Brain microvascular endothelial cell (primary cell): Measurements from ENCODE around the gene ETFB.

Experiments
- DNase-seq: peaks from one replicate; pipeline ENCODE4 v3.0.0-alpha.2; 2020
- H3K27ac ChIP-seq: fragments of 250-450 bp; sonication (Bioruptor Pico); 2 replicates; pipeline ENCODE4 v1.5.1; 2020; ENCODE audit warnings: mild to moderate bottlenecking, moderate library complexity
- H3K27me3 ChIP-seq: fragments of 250-450 bp; sonication (Bioruptor Pico); replicated peaks from 2 replicates; pipeline ENCODE4 v1.5.1; 2020; ENCODE audit warnings: mild to moderate bottlenecking
- H3K36me3 ChIP-seq: fragments of 250-450 bp; sonication (Bioruptor Pico); replicated peaks from 2 replicates; pipeline ENCODE4 v1.5.1; 2020; ENCODE audit warnings: mild to moderate bottlenecking
- H3K4me3 ChIP-seq: 2 replicates; pipeline ENCODE4 v1.5.1; 2011; ENCODE audit warnings: low read depth, mild to moderate bottlenecking, control low read depth, low read length, moderate library complexity
- in situ Hi-C: cut with HindIII; loops from 2 replicates; pipeline ENCODE4 v1.10.0; 2017; ENCODE audit warnings: low sequenced_read_pairs, low pct_ligation_motif_present
- TF ChIP-seq, protein P1 (sequence below): IDR thresholded peaks from 2 replicates; pipeline ENCODE4 v1.5.1; 2011; ENCODE audit warnings: low read depth, mild to moderate bottlenecking, moderate library complexity, low read length, control low read depth, inconsistent platforms; ENCODE audit errors: missing control alignments

Gene ETFB

DNA sequence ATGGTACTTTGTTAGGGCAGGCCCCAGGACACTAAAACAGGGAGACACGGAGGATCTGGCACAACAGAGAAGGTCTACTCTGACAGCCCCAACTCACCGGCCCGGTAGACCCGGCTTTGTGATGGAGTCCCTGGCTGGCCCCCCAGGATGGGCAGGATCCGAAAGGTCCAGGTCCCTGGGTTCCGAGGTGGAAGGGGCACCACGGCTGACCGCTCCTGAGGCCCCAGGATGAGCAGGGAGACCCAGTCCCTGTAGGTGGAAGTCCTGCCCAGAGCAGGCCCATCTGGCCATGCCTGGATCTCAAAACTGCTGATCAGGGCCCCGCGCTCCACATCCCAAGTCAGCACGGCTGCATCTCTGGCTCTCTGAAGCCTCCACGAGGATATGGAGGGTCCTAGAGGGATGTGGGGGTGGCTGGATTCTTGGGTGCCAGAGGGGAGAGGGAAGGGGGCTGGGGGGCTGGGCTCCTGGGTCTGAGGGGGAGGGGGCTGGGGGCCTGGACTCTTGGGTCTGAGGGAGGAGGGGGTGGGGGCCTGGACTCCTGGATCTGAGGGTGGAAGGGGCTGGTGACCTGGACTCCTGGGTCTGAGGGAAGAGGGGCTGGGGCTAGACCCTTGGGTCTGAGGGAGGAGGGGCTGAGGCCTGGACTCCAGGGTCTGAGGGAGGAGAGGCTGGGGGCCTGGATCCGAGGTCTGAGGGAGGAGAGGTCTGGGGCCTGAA, 28.9 kb downstream of the ETFB start:
- in situ Hi-C loops = no loop called here
- Histone ChIP-seq H3K36me3 (no peaks in the 10 kb centered on the region), H3K27me3 (no peaks in the 10 kb centered on the region), H3K27ac (no peak overlapping the region), H3K4me3 (no peak overlapping the region)
- DNase-seq = no peak
- TF ChIP-seq, protein P1, sequence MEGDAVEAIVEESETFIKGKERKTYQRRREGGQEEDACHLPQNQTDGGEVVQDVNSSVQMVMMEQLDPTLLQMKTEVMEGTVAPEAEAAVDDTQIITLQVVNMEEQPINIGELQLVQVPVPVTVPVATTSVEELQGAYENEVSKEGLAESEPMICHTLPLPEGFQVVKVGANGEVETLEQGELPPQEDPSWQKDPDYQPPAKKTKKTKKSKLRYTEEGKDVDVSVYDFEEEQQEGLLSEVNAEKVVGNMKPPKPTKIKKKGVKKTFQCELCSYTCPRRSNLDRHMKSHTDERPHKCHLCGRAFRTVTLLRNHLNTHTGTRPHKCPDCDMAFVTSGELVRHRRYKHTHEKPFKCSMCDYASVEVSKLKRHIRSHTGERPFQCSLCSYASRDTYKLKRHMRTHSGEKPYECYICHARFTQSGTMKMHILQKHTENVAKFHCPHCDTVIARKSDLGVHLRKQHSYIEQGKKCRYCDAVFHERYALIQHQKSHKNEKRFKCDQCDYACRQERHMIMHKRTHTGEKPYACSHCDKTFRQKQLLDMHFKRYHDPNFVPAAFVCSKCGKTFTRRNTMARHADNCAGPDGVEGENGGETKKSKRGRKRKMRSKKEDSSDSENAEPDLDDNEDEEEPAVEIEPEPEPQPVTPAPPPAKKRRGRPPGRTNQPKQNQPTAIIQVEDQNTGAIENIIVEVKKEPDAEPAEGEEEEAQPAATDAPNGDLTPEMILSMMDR = no peak

DNA sequence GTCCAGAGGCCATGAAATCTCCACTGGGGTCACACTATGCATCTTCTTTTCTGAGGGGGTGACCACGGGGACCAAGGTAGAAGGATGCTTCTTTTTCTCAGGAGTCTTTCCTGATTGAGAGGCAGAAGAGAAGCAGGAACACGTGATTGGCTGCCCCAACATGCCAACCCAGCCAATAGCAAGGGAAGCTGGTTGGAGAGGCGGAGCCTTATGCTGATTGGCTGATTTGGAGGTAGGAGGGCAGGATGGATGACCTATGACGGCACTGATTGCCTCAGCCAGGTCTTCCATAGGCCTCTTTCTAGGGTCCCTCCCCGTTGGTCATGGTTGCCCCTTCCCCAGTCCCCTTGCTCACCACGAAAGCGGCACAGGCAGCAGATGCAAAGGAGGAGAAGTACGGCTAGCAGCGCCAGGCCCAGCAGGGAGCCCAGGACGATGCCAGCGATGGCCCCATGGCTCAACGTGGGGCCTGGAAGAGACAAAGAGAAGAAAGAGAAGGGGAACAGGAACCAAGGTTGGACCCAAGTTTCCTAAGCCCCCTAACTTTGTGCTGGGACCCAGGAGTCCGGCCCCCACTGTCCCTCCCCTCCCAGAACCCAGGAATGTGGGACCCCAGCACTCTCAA, 32.2 kb downstream of the ETFB start:
- H3K4me3 ChIP-seq = no peak overlapping the region

DNA sequence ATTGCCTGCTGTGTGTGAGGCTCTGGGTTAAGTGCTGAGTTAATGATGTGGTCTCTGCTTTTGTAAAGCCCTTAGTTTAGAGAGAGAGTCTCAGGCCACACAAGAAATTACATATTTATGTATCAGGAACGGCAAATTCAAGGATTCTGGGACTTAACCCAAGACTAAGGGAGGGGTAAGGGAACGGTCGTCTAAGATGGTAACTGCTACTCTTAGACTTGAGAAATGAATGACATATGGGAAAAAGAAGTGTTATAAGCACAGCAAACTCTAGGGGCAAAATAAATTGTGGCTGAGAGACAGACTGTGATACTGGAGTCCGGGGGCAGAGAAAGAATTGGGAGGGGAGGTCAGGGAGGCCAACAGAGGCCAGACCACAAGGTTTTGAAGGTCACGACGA, 34.5 kb downstream of the ETFB start:
- DNase-seq = no peak
- in situ Hi-C loops = no loop called here
- Histone ChIP-seq H3K27me3 (peaks cover 7% of the 10 kb centered on the region), H3K36me3 (no peaks in the 10 kb centered on the region), H3K4me3 (no peak overlapping the region), H3K27ac (no peak overlapping the region)
- TF ChIP-seq, protein P1 = no peak

More for the DNA sequence above, 32.2 kb downstream of the ETFB start:
- in situ Hi-C loops = no loop called here
- no peak for DNase-seq
- TF ChIP-seq, protein P1 = no peak
- no peak overlapping the region for H3K27ac ChIP-seq
- no peaks in the 10 kb centered on the region for H3K36me3 ChIP-seq
- H3K27me3 ChIP-seq = no peaks in the 10 kb centered on the region

DNA sequence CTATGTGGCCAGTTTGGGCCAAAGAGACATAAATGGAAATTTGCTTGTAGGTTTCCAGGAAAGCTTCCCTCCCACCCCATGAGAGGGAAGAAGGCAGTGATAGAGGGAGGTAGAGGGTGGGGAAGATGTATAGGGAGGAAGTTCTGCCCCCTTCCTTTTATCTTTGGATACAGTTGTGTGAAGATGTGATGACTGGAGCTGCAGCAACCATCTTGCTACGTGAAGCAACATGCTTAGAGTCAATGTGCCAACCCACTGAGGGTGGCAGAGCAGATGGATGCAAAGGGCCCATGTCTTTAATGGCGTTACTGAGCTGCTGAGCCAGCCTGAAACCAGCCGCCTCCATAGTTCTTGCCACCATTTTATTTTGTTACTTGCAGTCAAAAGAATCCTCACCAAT, 35.0 kb downstream of the ETFB start:
- no peak for DNase-seq
- Histone ChIP-seq H3K4me3 (no peak overlapping the region), H3K27ac (no peak overlapping the region), H3K36me3 (no peaks in the 10 kb centered on the region), H3K27me3 (peaks cover 7% of the 10 kb centered on the region)
- in situ Hi-C loops = no loop called here
- TF ChIP-seq, protein P1 = no peak

DNA sequence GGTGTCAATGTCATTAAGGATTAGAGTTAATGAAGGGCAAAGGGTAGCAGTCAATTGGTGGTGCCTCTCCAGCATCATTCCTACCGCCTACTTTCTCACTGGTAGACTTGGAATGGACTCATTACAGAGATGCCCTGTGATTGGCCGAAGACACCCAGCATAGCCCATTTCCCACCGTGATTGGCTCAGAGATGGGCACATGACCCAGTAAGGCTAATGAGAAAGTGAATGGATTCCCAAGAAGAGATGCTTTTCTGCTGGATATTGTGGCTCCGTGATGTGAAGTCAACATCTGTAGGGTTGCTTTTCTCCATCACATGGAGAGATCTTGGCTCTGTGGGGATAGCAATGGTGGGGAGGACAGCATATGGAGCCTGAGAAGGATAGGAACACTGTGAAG, 35.8 kb downstream of the ETFB start:
- Histone ChIP-seq H3K27ac (no peak overlapping the region), H3K27me3 (peaks cover 7% of the 10 kb centered on the region), H3K36me3 (no peaks in the 10 kb centered on the region), H3K4me3 (no peak overlapping the region)
- in situ Hi-C loops = no loop called here
- TF ChIP-seq, protein P1 = no peak
- DNase-seq = no peak
